Measurements from ENCODE around the gene CD180.

Gene CD180

GRCh38 chr5:67146981-67147380, 49.6 kb downstream of the CD180 start:
- no peak overlapping the region for H3K4me3 ChIP-seq (ENCODE audit: low read depth, low read length)
- TF ChIP-seq MAX (IDR thresholded peaks at IDR 0.05; ENCODE audit: low read depth, low read length) (no peak), POLR2A (IDR thresholded peaks at IDR 0.05; ENCODE audit: extremely low read depth, insufficient read length) (no peak), MYC (IDR thresholded peaks at IDR 0.05; ENCODE audit: low read depth, low read length) (no peak), CTCF (IDR thresholded peaks at IDR 0.05; ENCODE audit: low read depth, low read length) (no peak)
- DNase-seq (ENCODE audit: low read depth) = no peak

GRCh38 chr5:67146574-67146973, 50.0 kb downstream of the CD180 start:
- TF ChIP-seq CTCF (IDR thresholded peaks at IDR 0.05; ENCODE audit: low read depth, low read length) (no peak), POLR2A (IDR thresholded peaks at IDR 0.05; ENCODE audit: extremely low read depth, insufficient read length) (no peak), MAX (IDR thresholded peaks at IDR 0.05; ENCODE audit: low read depth, low read length) (no peak), MYC (IDR thresholded peaks at IDR 0.05; ENCODE audit: low read depth, low read length) (no peak)
- no peak overlapping the region for H3K4me3 ChIP-seq (ENCODE audit: low read depth, low read length)

GRCh38 chr5:67144183-67144639, 52.4 kb downstream of the CD180 start:
- no peak for DNase-seq (ENCODE audit: low read depth)
- TF ChIP-seq CTCF (IDR thresholded peaks at IDR 0.05; ENCODE audit: low read depth, low read length) = no peak
- no peak for TF ChIP-seq MYC (IDR thresholded peaks at IDR 0.05; ENCODE audit: low read depth, low read length)
- TF ChIP-seq MAX (IDR thresholded peaks at IDR 0.05; ENCODE audit: low read depth, low read length) = no peak
- TF ChIP-seq POLR2A (IDR thresholded peaks at IDR 0.05; ENCODE audit: extremely low read depth, insufficient read length) = no peak
- no peak overlapping the region for H3K4me3 ChIP-seq (ENCODE audit: low read depth, low read length)

More at GRCh38 chr5:67146574-67146973, 50.0 kb downstream of the CD180 start:
- peak; percentile 41 for DNase-seq (ENCODE audit: low read depth)

GRCh38 chr5:67143549-67143948, 53.0 kb downstream of the CD180 start:
- no peak for DNase-seq (ENCODE audit: low read depth)
- no peak overlapping the region for H3K4me3 ChIP-seq (ENCODE audit: low read depth, low read length)
- TF ChIP-seq POLR2A (IDR thresholded peaks at IDR 0.05; ENCODE audit: extremely low read depth, insufficient read length) (no peak), MAX (IDR thresholded peaks at IDR 0.05; ENCODE audit: low read depth, low read length) (no peak), MYC (IDR thresholded peaks at IDR 0.05; ENCODE audit: low read depth, low read length) (no peak), CTCF (IDR thresholded peaks at IDR 0.05; ENCODE audit: low read depth, low read length) (no peak)

GRCh38 chr5:67142816-67143215, 53.8 kb downstream of the CD180 start:
- no peak for DNase-seq (ENCODE audit: low read depth)

More at GRCh38 chr5:67142816-67143215, 53.8 kb downstream of the CD180 start:
- TF ChIP-seq MYC (IDR thresholded peaks at IDR 0.05; ENCODE audit: low read depth, low read length) (no peak), MAX (IDR thresholded peaks at IDR 0.05; ENCODE audit: low read depth, low read length) (no peak), CTCF (IDR thresholded peaks at IDR 0.05; ENCODE audit: low read depth, low read length) (no peak), POLR2A (IDR thresholded peaks at IDR 0.05; ENCODE audit: extremely low read depth, insufficient read length) (no peak)
- H3K4me3 ChIP-seq (ENCODE audit: low read depth, low read length) = no peak overlapping the region
